OCI-LY7 (cell line): Measurements from ENCODE around the gene CLDN24. TPM values are rescaled to one million over a fixed set of nuclear protein-coding genes. Genes with fewer than 3 reads are reported as not detected.

ENCODE experiments used
- Bru-seq: library from RNA; stranded (reverse); fragments of 400-500 nt; gene quantifications from one replicate; lab custom pipeline; 2021; lab: Mats Ljungman, UMichigan
- BruChase-seq, 2 experiments: library from RNA; stranded (reverse); fragments of 400-500 nt; gene quantifications; one replicate each; lab custom pipeline; 2021; lab: Mats Ljungman, UMichigan
- BruUV-seq: library from RNA; stranded (reverse); fragments of 400-500 nt; replicated peaks from 2 replicates; lab custom pipeline; 2021; lab: Mats Ljungman, UMichigan
- CTCF ChIA-PET: fragments of 300-600 bp; sonication (Branson Sonifier 250); formaldehyde crosslinking; loops from one replicate; lab custom pipeline; 2022; ENCODE audit warnings: antibody characterized with exemption; ENCODE audit not compliant: unreplicated experiment; lab: Charles Lee
- POLR2A ChIA-PET: fragments of 300-600 bp; sonication (Branson Sonifier 250); formaldehyde crosslinking; loops from one replicate; lab custom pipeline; 2022; ENCODE audit warnings: antibody characterized with exemption; lab: Charles Lee
- DNase-seq: peaks from one replicate; pipeline ENCODE4 v3.0.0-alpha.2; 2015; ENCODE audit warnings: low spot score
- H2AFZ ChIP-seq: fragments of 200-600 bp; sonication (generic), shearing (Covaris generic); 2 replicates; pipeline ENCODE4 v1.6.1; 2014; ENCODE audit warnings: mild to moderate bottlenecking, antibody characterized with exemption, low read length, moderate library complexity
- H3K27ac ChIP-seq: fragments of 200-600 bp; sonication (generic); 2 replicates; pipeline ENCODE4 v1.5.1; 2014; ENCODE audit warnings: mixed run types, low read depth, mild to moderate bottlenecking, moderate library complexity, low read length, inconsistent platforms; ENCODE audit not compliant: poor library complexity, severe bottlenecking
- H3K36me3 ChIP-seq: fragments of 200-600 bp; sonication (generic); 2 replicates; pipeline ENCODE4 v1.6.1; 2014; ENCODE audit warnings: mild to moderate bottlenecking, antibody characterized with exemption, low read length, moderate library complexity, mixed read lengths; ENCODE audit not compliant: insufficient read depth
- H3K4me1 ChIP-seq: fragments of 200-600 bp; sonication (generic); 2 replicates; pipeline ENCODE4 v1.5.1; 2014; ENCODE audit warnings: mild to moderate bottlenecking, low read length; ENCODE audit not compliant: insufficient read depth, poor library complexity, severe bottlenecking
- H3K4me2 ChIP-seq: fragments of 200-600 bp; sonication (generic); 2 replicates; pipeline ENCODE4 v1.6.1; 2014; ENCODE audit warnings: mild to moderate bottlenecking, low read length
- H3K4me3 ChIP-seq: fragments of 200-600 bp; sonication (generic); 2 replicates; pipeline ENCODE4 v1.5.1; 2014; ENCODE audit warnings: mild to moderate bottlenecking, low read depth, low read length; ENCODE audit not compliant: poor library complexity, severe bottlenecking
- H3K79me2 ChIP-seq: fragments of 200-600 bp; sonication (generic); 2 replicates; pipeline ENCODE4 v1.6.1; 2016; ENCODE audit warnings: low read depth, mild to moderate bottlenecking, low read length, moderate library complexity, mixed read lengths; ENCODE audit not compliant: insufficient read depth
- H3K9me2 ChIP-seq: fragments of 200-600 bp; sonication (generic); 2 replicates; pipeline ENCODE4 v1.6.1; 2016; ENCODE audit warnings: mild to moderate bottlenecking, low read length, mixed read lengths; ENCODE audit not compliant: insufficient read depth
- H3K9me3 ChIP-seq: fragments of 200-600 bp; sonication (generic); 2 replicates; pipeline ENCODE4 v1.6.1; 2014; ENCODE audit warnings: mild to moderate bottlenecking, mixed run types, low read length, mixed read lengths
- H4K20me1 ChIP-seq: fragments of 200-600 bp; sonication (generic); 2 replicates; pipeline ENCODE4 v1.6.1; 2014; ENCODE audit warnings: mild to moderate bottlenecking, antibody characterized with exemption, low read length, moderate library complexity, mixed read lengths; ENCODE audit not compliant: insufficient read depth
- CTCF ChIP-seq: fragments of 200-600 bp; sonication (generic); conservative IDR thresholded peaks from 2 replicates; pipeline ENCODE4 v1.5.1; 2014; ENCODE audit warnings: mild to moderate bottlenecking, antibody characterized with exemption, low read length, moderate library complexity, mixed read lengths
- EZH2phosphoT487 ChIP-seq: fragments of 200-600 bp; sonication (generic); IDR thresholded peaks from 2 replicates; pipeline ENCODE4 v1.6.1; 2018; ENCODE audit warnings: low read depth, borderline replicate concordance, mild to moderate bottlenecking, mixed run types, antibody characterized with exemption, low read length, moderate library complexity, mixed read lengths
- intact Hi-C: fragments of 100-400 bp; cut with micrococcal nuclease; formaldehyde crosslinking; loops from one replicate; pipeline ENCODE4 v1.10.0; 2022; ENCODE audit not compliant: unreplicated experiment
- long read RNA-seq: library from polyadenylated mRNA; stranded (forward); transcript quantifications from one replicate; pipeline ENCODE4 v2.0.0, GENCODE V29; 2022
- total RNA-seq, 2 experiments: library from RNA; depleted of rRNA in 1 of 2; stranded (reverse); fragments of >200 nt in 1 of 2; shearing (Covaris generic) in 1 of 2; gene quantifications; 2 replicates each; pipeline ENCODE4 v1.2.3, GENCODE V29; 2014 to 2022

CLDN24 gene
- total RNA-seq (2014; rRNA removed; shearing (Covaris generic)) (not detected in 2 replicates), total RNA-seq (2022) (not detected in 2 replicates), Bru-seq, nascent RNA (not detected), BruChase-seq, experiment 1, labeled RNA remaining after a 6-hour chase (not detected), BruChase-seq, experiment 2, labeled RNA remaining after a 2-hour chase (not detected)
- long read RNA-seq = 0 reads

- CTCF ChIA-PET = no interaction called here
- intact Hi-C loops = no loop called here
Observed at GRCh38 chr4:183322326-183322725, at the start of gene CLDN24. CLDN24 (minus strand) TSS chr4:183322426; CDS start chr4:183322426, 0 bp downstream.

GRCh38 chr4:183370786-183371185 lies 48.6 kb upstream of the CLDN24 start:
- H3K27ac ChIP-seq = no peak overlapping the region
- no peaks in the 10 kb centered on the region for H3K36me3 ChIP-seq
- no peak overlapping the region for H2AFZ ChIP-seq
- H3K79me2 ChIP-seq = no peaks in the 10 kb centered on the region
- H3K9me3 ChIP-seq = peaks cover 6% of the 10 kb centered on the region; the same call in 1 of the 2 replicates
- POLR2A ChIA-PET = no interaction called here
- no peak for DNase-seq
- H3K9me2 ChIP-seq = no peaks in the 10 kb centered on the region
- intact Hi-C loops = no loop called here
- no peaks in the 10 kb centered on the region for H3K4me1 ChIP-seq
- H4K20me1 ChIP-seq = no peaks in the 10 kb centered on the region
- TF ChIP-seq EZH2phosphoT487 (no peak), CTCF (no peak)
- H3K4me2 ChIP-seq = no peak overlapping the region
- H3K4me3 ChIP-seq = no peak overlapping the region
- no TSS peak for BruUV-seq
- CTCF ChIA-PET = no interaction called here

More at GRCh38 chr4:183322326-183322725, at the start of gene CLDN24:
- no peak within 1 kb of the TSS for H3K27ac ChIP-seq
- no peak within 1 kb of the TSS for H3K4me2 ChIP-seq
- no peaks in the 10 kb centered on the region for H4K20me1 ChIP-seq
- H3K79me2 ChIP-seq = no peaks in the 10 kb centered on the region
- H3K9me3 ChIP-seq = no peaks in the 10 kb centered on the region
- no peak within 1 kb of the TSS for H2AFZ ChIP-seq
- no peaks in the 10 kb centered on the region for H3K36me3 ChIP-seq
- BruUV-seq = no TSS peak
- DNase-seq = no peak
- no peak within 1 kb of the TSS for H3K4me3 ChIP-seq
- POLR2A ChIA-PET = interaction anchor here (0.8 kb wide), 1 partner anchor 670 kb away, joined by 3 read pairs; no protein-coding TSS in a partner anchor
- no peak for TF ChIP-seq EZH2phosphoT487
- no peak for TF ChIP-seq CTCF
- no peaks in the 10 kb centered on the region for H3K9me2 ChIP-seq
- no peaks in the 10 kb centered on the region for H3K4me1 ChIP-seq

- POLR2A ChIA-PET = no interaction called here
- H3K36me3 ChIP-seq = no peaks in the 10 kb centered on the region
- no TSS peak for BruUV-seq
- no peak for DNase-seq
- no peak overlapping the region for H3K4me3 ChIP-seq
- no peak overlapping the region for H2AFZ ChIP-seq
- no peak overlapping the region for H3K27ac ChIP-seq
- no peaks in the 10 kb centered on the region for H4K20me1 ChIP-seq
- CTCF ChIA-PET = no interaction called here
- H3K9me2 ChIP-seq = no peaks in the 10 kb centered on the region
- no peaks in the 10 kb centered on the region for H3K79me2 ChIP-seq
- H3K9me3 ChIP-seq = peaks cover 6% of the 10 kb centered on the region; the same call in 1 of the 2 replicates
- no peak overlapping the region for H3K4me2 ChIP-seq
- intact Hi-C loops = no loop called here
- H3K4me1 ChIP-seq = no peaks in the 10 kb centered on the region
- no peak for TF ChIP-seq CTCF
- no peak for TF ChIP-seq EZH2phosphoT487
Observed at GRCh38 chr4:183369073-183369472, 46.8 kb upstream of the CLDN24 start.
